LNCaP clone FGC (cell line): Measurements from ENCODE around the gene SMYD3.
"Not testable (repeated sequence)": the region's sequence is repeated elsewhere in the genome, so short reads cannot be mapped to it uniquely, and the experiment has no call there.

Source experiments
- DNase-seq: peaks from one replicate; pipeline ENCODE4 v3.0.0-alpha.2; 2011; ENCODE audit warnings: low read depth
- H3K4me3 ChIP-seq: 2 replicates; pipeline ENCODE4 v1.5.1; 2011; ENCODE audit warnings: mild to moderate bottlenecking, low read depth, low read length, control low read depth
- TF ChIP-seq, protein P1 (sequence below): IDR thresholded peaks from 2 replicates; pipeline ENCODE4 v1.5.1; 2012; ENCODE audit warnings: mild to moderate bottlenecking; ENCODE audit not compliant: control insufficient read depth, insufficient read depth; ENCODE audit errors: extremely low read depth

The SMYD3 gene

GRCh38 chr1:245749053-245749452 is 758.0 kb downstream of the SMYD3 start:
- TF ChIP-seq, protein P1, sequence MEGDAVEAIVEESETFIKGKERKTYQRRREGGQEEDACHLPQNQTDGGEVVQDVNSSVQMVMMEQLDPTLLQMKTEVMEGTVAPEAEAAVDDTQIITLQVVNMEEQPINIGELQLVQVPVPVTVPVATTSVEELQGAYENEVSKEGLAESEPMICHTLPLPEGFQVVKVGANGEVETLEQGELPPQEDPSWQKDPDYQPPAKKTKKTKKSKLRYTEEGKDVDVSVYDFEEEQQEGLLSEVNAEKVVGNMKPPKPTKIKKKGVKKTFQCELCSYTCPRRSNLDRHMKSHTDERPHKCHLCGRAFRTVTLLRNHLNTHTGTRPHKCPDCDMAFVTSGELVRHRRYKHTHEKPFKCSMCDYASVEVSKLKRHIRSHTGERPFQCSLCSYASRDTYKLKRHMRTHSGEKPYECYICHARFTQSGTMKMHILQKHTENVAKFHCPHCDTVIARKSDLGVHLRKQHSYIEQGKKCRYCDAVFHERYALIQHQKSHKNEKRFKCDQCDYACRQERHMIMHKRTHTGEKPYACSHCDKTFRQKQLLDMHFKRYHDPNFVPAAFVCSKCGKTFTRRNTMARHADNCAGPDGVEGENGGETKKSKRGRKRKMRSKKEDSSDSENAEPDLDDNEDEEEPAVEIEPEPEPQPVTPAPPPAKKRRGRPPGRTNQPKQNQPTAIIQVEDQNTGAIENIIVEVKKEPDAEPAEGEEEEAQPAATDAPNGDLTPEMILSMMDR: no peak
- no peak for DNase-seq
- no peak overlapping the region for H3K4me3 ChIP-seq

DNA sequence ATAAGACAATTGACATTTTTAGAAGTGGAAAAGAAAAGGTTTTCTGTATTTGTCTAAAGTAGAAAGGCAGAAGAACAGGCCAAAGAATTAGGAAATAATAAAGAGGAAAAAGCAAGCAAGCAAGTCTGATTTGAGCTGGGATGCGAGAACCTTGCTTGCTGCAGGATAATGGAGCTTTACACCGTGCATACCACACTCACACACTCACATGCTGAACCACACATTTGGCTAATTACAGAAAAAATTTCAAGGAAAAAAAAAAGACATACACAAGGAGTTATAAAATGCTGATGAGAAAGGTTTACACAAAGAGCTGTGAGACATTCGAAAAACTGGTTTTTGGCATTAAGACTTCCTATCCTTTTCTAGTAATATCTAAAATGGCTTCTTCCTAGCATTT is 758.4 kb downstream of the SMYD3 start:
- no peak for DNase-seq
- TF ChIP-seq, protein P1: no peak
- H3K4me3 ChIP-seq: no peak overlapping the region

DNA sequence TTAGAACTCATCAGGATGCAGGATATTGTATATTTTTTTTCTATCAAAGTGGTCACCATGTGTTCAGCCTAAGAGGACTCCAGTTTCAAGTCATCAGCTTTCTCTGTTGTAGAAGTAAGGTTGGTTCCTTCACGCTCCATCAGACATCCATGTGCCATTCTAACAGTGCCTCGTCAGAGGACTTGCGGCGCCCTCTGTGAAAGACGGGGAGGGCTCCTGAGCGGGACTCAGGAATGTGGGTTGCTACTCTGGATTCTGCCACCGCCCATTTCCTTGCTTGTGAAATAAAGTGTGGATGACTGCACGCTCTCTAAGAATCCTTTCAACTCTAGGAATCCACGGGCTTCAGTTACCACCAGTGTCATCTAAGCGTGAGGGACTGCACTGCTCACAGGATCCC is 758.8 kb downstream of the SMYD3 start:
- DNase-seq: no peak
- H3K4me3 ChIP-seq: no peak overlapping the region
- TF ChIP-seq, protein P1: no peak

GRCh38 chr1:245742896-245743295 is 764.2 kb downstream of the SMYD3 start:
- TF ChIP-seq, protein P1: no peak
- H3K4me3 ChIP-seq: no peak overlapping the region
- no peak for DNase-seq

- DNase-seq, H3K4me3 ChIP-seq: not testable (repeated sequence)
These were observed 766.7 kb downstream of the SMYD3 start for GRCh38 chr1:245740336-245740735.

GRCh38 chr1:245730801-245731200 is 776.3 kb downstream of the SMYD3 start:
- H3K4me3 ChIP-seq: no peak overlapping the region
- TF ChIP-seq, protein P1: no peak

DNA sequence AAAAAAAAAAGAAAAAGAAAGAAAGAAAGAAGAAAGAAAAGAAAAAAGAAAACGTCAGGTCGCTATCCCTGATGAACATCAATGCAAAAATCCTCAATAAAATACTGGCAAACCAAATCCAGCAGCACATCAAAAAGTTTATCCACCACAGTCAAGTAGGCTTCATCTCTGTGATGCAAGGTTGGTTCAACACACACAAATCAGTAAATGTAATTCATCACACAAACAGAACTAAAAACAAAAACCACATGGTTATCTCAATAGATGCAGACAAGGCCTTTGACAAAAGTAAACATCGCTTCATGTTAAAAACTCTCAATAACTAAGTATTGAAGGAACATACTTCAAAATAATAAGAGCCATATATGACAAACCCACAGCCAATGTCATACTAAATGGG is 779.0 kb downstream of the SMYD3 start:
- not testable (repeated sequence) for DNase-seq

More at GRCh38 chr1:245730801-245731200, 776.3 kb downstream of the SMYD3 start:
- no peak for DNase-seq

DNA sequence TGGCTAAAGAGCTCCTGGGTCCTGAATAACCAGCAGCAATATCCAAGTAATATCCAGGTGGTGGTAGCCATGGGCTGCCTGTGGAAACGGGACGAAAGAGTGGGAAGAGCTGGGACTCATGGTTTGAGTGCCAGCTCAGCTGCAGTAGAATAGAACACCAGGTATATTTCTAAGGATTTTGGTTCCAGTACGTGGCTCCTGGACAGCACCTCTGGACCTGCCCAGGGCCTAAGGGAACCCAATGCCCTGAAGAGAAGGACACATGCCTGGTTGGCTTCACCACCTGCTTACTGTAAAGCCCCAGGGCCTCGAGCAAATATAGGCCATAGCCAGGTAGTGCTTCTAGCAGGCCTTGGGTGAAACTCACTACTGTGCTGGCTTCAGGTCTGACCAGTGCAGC is 785.6 kb downstream of the SMYD3 start:
- H3K4me3 ChIP-seq: no peak overlapping the region
- DNase-seq: no peak
- TF ChIP-seq, protein P1: no peak

More for the DNA sequence above, 779.0 kb downstream of the SMYD3 start:
- not testable (repeated sequence) for H3K4me3 ChIP-seq
